GM12801 (cell line): Measurements from ENCODE around the gene ANKRD40.

Experiments
- TF ChIP-seq, protein P1 (sequence below): IDR thresholded peaks from one replicate; pipeline ENCODE4 v1.5.1; 2011; ENCODE audit warnings: control low read depth; ENCODE audit not compliant: insufficient read length; ENCODE audit errors: extremely low read depth

The ANKRD40 gene

DNA sequence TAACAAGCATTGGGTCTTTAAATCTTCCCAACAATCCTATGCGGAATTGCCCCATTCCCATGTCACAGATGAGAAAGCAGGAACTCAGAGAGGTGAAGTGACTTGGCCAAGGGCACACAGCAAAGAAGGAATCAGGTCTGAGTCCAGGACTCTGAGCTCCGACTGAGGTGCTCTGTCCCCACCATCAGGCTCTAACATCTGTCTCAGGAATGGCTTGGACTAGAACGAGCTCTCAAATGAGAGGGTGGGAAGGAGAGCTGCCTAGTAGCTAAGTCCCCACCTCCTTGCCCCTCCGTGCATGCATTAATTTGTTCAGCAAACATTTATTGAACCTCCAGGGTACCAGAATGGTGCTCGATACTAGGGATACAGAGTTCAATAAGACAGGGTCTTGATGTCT is 46.4 kb downstream of the ANKRD40 start:
- TF ChIP-seq, protein P1, sequence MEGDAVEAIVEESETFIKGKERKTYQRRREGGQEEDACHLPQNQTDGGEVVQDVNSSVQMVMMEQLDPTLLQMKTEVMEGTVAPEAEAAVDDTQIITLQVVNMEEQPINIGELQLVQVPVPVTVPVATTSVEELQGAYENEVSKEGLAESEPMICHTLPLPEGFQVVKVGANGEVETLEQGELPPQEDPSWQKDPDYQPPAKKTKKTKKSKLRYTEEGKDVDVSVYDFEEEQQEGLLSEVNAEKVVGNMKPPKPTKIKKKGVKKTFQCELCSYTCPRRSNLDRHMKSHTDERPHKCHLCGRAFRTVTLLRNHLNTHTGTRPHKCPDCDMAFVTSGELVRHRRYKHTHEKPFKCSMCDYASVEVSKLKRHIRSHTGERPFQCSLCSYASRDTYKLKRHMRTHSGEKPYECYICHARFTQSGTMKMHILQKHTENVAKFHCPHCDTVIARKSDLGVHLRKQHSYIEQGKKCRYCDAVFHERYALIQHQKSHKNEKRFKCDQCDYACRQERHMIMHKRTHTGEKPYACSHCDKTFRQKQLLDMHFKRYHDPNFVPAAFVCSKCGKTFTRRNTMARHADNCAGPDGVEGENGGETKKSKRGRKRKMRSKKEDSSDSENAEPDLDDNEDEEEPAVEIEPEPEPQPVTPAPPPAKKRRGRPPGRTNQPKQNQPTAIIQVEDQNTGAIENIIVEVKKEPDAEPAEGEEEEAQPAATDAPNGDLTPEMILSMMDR: no peak

DNA sequence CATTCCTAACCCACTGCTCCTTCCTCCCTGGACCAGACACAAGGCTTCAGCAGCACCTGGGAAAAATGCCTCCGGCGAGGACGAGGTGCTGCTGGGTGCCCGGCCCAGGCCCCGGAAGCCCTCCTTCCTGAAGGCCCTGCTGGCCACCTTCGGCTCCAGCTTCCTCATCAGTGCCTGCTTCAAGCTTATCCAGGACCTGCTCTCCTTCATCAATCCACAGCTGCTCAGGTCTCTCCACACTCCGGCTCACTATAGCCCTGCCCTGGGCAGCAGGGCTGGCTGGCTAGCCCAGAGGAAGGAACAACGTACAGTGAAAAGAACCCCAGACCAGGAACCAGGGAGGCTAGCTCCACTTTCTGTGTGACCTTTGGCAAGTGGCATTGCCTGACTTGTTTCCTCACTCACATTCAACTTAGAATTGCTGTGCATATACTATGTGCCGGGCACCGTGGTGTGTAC is 46.8 kb downstream of the ANKRD40 start:
- TF ChIP-seq, protein P1: no peak

DNA sequence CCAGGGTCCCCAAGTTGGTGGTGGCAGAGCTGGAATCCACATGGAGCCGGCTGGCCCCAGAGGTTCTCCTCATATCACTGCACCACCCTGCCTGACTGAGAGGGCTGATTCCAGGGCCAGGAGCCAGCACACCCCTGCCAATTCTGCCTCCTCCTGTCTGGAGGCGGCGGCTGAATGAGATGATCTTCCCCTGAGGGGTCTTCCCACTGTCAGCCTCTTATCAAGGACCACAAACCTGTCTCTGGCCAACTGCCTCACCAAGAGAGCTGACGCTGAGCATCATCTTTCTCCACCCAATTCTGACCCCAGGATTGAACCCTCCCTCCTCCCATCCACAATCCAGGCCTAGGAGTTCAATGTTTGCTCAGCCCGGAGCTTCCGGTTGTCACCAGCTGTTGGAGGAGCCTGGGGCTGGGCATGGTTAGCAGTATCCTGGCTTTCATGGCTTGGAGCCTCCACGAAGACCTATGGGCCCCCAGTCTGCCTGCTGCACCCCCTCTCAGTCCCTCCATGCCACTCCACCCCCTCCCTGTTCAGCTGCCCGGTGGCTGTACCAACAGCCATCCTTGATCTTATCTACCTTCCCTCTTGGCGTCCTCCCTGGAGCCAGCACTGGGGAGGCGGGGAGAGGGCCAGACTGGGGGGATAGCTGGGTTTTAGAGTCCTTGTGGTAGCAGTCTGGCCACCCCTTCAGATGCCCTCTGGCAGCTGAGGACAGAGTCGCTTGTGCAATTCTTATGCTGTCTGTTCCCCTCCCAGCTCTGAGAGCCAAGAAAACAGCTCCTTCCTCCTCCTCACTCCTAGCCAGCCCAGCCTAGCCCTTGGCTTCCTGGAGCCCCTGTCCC is 47.5 kb downstream of the ANKRD40 start:
- TF ChIP-seq, protein P1: no peak

DNA sequence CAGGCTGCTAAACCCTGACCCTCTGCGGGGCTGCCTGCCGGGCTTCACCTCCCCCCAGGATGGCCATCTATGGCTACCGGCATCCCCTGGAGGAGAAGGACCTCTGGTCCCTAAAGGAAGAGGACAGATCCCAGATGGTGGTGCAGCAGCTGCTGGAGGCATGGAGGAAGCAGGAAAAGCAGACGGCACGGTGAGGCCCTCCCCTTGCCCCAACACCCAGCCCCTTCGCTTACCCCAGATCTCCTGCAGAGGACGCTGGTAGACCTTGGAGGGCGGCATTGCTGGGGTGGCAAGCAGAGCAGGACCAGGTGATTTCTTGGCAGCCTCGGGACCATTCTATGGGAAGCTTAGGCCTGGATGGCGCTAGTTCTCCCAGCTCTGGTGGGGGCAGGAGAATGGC is 48.5 kb downstream of the ANKRD40 start:
- TF ChIP-seq, protein P1: no peak

DNA sequence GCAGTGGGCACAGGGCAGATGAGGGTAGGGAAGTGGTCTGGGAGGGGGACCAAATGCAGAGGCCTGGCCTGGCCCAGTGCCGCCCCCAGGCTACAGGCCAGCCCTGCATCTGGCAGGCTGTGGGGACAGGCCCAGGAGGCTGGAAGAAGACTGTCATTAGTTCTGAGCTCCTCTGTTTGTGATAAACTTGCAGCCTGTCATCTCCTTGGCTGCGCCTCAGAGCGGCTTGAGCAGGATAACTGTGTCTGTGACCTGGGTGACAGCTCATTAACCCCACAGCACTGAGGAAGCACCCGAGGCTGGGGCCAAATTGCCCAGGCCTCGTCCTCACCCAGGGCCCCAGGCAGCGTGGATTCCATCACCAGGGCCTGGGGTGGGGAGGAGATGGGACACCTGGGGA is 49.1 kb downstream of the ANKRD40 start:
- TF ChIP-seq, protein P1: no peak

DNA sequence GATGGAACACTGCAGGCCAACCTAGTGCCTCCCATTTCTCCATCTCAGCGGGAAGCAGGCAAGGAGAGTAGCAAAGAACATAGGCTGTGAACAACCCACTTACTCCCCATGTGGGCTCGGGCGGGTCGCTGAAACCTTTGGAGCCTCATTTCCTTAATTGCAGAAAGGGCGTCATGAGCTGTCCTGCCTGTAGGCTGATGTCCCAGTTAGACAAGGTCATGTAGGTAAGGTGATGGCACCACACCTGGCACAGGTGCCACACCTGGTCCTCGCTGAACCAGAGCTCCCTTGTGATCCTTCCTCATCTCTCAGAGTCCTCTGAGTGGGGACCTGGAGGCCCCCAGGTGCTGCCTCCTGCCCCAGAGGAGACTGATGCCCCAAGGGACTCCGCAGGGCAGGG is 50.1 kb downstream of the ANKRD40 start:
- TF ChIP-seq, protein P1: no peak

DNA sequence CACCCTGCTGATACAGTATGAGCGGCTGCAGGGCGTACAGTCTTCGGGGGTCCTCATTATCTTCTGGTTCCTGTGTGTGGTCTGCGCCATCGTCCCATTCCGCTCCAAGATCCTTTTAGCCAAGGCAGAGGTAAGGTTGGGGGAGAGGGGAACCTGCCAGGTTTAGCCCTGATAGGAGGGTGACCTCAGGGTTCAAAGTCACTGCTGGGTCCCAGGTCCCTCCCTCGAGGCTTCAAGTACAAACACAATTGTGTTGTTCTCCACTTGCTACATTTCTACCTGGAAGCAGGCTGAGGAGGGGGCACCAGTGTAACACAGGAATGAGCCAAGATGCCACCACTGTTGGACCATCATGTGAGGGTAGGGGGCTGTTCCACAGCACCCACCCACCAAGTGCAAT is 50.7 kb downstream of the ANKRD40 start:
- TF ChIP-seq, protein P1: no peak
